CD4-positive, alpha-beta memory T cell (primary cell): ENCODE measurements around the gene CRYBB2. TPM values are rescaled to one million over a fixed set of nuclear protein-coding genes. Genes with fewer than 3 reads are reported as not detected.

Experiments used
- CTCF ChIA-PET: fragments of 350-600 bp; sonication (Branson Sonifier 250); formaldehyde crosslinking; loops from one replicate; lab custom pipeline; 2021; ENCODE audit warnings: inconsistent platforms; ENCODE audit not compliant: partially characterized antibody; lab: Charles Lee
- POLR2A ChIA-PET: fragments of 350-600 bp; sonication (Branson Sonifier 250); formaldehyde crosslinking; loops from one replicate; lab custom pipeline; 2021; ENCODE audit not compliant: partially characterized antibody; lab: Charles Lee
- DNase-seq, 5 donors: peaks; one replicate each; pipeline versions ENCODE4 v3.0.0 to v3.0.0-alpha.2; 2020 to 2022; ENCODE audit warnings: mixed read lengths in 1 of 5
- H3K27ac ChIP-seq: one replicate; pipeline ENCODE4 v1.7.0; 2013; ENCODE audit warnings: low read depth, low read length
- H3K27me3 ChIP-seq: 2 replicates; pipeline ENCODE4 v1.7.0; 2013; ENCODE audit warnings: mild to moderate bottlenecking, low read length, moderate library complexity; ENCODE audit not compliant: insufficient read depth
- H3K36me3 ChIP-seq: 2 replicates; pipeline ENCODE4 v1.7.0; 2013; ENCODE audit warnings: mild to moderate bottlenecking, low read length, moderate library complexity; ENCODE audit not compliant: insufficient read depth
- H3K4me1 ChIP-seq: 2 replicates; pipeline ENCODE4 v1.7.0; 2013; ENCODE audit warnings: mild to moderate bottlenecking, low read length, moderate library complexity; ENCODE audit not compliant: insufficient read depth
- H3K4me3 ChIP-seq, 2 donors: one replicate each; pipeline ENCODE4 v1.7.0; 2013; ENCODE audit warnings: low read length in 2 of 2, mild to moderate bottlenecking in 1 of 2
- H3K9me3 ChIP-seq, 2 donors: one replicate each; pipeline ENCODE4 v1.7.0; 2013; ENCODE audit warnings: low read length in 2 of 2, control low read depth in 1 of 2; ENCODE audit not compliant: control insufficient read depth in 1 of 2
- H3K27ac Mint-ChIP-seq, 7 donors: one replicate each; pipeline ENCODE4 v1.8.0; 2020 to 2021; ENCODE audit warnings: mixed read lengths in 7 of 7, mild to moderate bottlenecking in 6 of 7, inconsistent platforms in 3 of 7, moderate library complexity in 3 of 7
- H3K27me3 Mint-ChIP-seq, 2 donors: one replicate each; pipeline ENCODE4 v1.8.0; 2020 to 2021; ENCODE audit warnings: mixed read lengths in 2 of 2
- H3K36me3 Mint-ChIP-seq, 2 donors: one replicate each; pipeline ENCODE4 v1.8.0; 2020 to 2021; ENCODE audit warnings: mixed read lengths in 2 of 2, inconsistent platforms in 1 of 2, mild to moderate bottlenecking in 1 of 2
- H3K4me1 Mint-ChIP-seq, 4 donors: one replicate each; pipeline ENCODE4 v1.8.0; 2020 to 2021; ENCODE audit warnings: mixed read lengths in 4 of 4, mild to moderate bottlenecking in 1 of 4
- H3K4me3 Mint-ChIP-seq, 8 donors: one replicate each; pipeline ENCODE4 v1.8.0; 2020 to 2021; ENCODE audit warnings: mixed read lengths in 8 of 8, mild to moderate bottlenecking in 7 of 8, moderate library complexity in 6 of 8, inconsistent platforms in 3 of 8
- H3K9me3 Mint-ChIP-seq, 8 donors: one replicate each; pipeline ENCODE4 v1.8.0; 2020 to 2021; ENCODE audit warnings: mixed read lengths in 8 of 8, mild to moderate bottlenecking in 5 of 8, inconsistent platforms in 3 of 8, moderate library complexity in 1 of 8
- intact Hi-C: fragments of 100-400 bp; cut with micrococcal nuclease; formaldehyde crosslinking; loops from one replicate; pipeline ENCODE4 v1.15.1; 2023
- polyA plus RNA-seq, 2 donors: library from polyadenylated mRNA; unstranded; fragments of 300-500 nt; fragmentation: Illumina TruSeq; gene quantifications; one replicate each; pipeline ENCODE4 v1.2.3, GENCODE V29; 2021
- total RNA-seq, 2 experiments: library from RNA; stranded (reverse); gene quantifications; one replicate each; pipeline ENCODE4 v1.2.3, GENCODE V29; 2021

The CRYBB2 gene
- total and polyA plus RNA-seq, 4 experiments from 2014 or later, result not detected

- H3K9me3 Mint-ChIP-seq, result peaks cover 0 to under 1% (median 0%) of the 10 kb centered on the region in 8 donors
- no peak overlapping the region for H3K27ac ChIP-seq
- intact Hi-C loops, result no loop called here
- H3K27me3 ChIP-seq, result no peaks in the 10 kb centered on the region
- H3K36me3 ChIP-seq, result no peaks in the 10 kb centered on the region
- no peak for DNase-seq
- H3K4me1 Mint-ChIP-seq, result no peaks in the 10 kb centered on the region
- H3K27me3 Mint-ChIP-seq, result no peaks in the 10 kb centered on the region
- H3K4me3 Mint-ChIP-seq, result no peak overlapping the region
- H3K9me3 ChIP-seq, result no peaks in the 10 kb centered on the region
- H3K36me3 Mint-ChIP-seq, result peaks cover 0 to 4% of the 10 kb centered on the region in 2 donors
- ChIA-PET CTCF (no interaction called here), POLR2A (no interaction called here)
- no peak overlapping the region for H3K4me3 ChIP-seq
- H3K4me1 ChIP-seq, result no peaks in the 10 kb centered on the region
- no peak overlapping the region for H3K27ac Mint-ChIP-seq
Observed at GRCh38 chr22:25187469-25187868, 32.0 kb upstream of the CRYBB2 start.

DNA sequence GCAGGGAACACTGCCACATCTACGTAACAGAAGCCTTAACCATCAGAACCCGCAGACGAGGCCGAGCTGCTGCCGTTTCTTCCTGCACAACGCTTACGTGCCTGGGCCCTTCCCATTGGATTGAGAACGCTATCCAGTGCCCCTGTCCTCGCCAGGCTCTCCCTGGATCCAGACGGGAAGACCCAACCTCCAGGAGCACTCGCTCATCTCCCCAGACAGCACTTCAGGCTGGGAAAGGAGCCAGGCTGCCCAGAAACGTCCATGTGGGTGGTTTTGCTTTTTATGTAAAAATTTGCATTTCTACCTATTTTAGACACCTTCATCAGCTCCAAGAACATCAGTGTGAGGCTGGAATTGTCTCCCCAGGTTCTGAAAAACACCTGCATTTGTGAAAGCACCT, 27.0 kb upstream of the CRYBB2 start:
- no peaks in the 10 kb centered on the region for H3K36me3 ChIP-seq
- intact Hi-C loops, result no loop called here
- Mint-ChIP-seq H3K4me3 (no peak overlapping the region), H3K27ac (no peak overlapping the region), H3K36me3 (peaks cover 0 to 3% of the 10 kb centered on the region in 2 donors), H3K9me3 (peaks cover 0 to 1% (median 0%) of the 10 kb centered on the region in 8 donors), H3K27me3 (no peaks in the 10 kb centered on the region), H3K4me1 (no peaks in the 10 kb centered on the region)
- no peak overlapping the region for H3K4me3 ChIP-seq
- no peaks in the 10 kb centered on the region for H3K9me3 ChIP-seq
- ChIA-PET CTCF (interaction anchor here (1.5 to 3.2 kb wide), 2 partner anchors 10 to 12 kb away, joined by 4 to 15 read pairs; no protein-coding TSS in a partner anchor), POLR2A (no interaction called here)
- H3K27ac ChIP-seq, result no peak overlapping the region
- DNase-seq, result no peak
- H3K27me3 ChIP-seq, result no peaks in the 10 kb centered on the region
- H3K4me1 ChIP-seq, result no peaks in the 10 kb centered on the region

GRCh38 chr22:25193130-25193529, 26.3 kb upstream of the CRYBB2 start:
- Mint-ChIP-seq H3K27ac (peak overlapping the region in 2 of 7 donors; percentile 18), H3K36me3 (peaks cover 0 to 3% of the 10 kb centered on the region in 2 donors)
- POLR2A ChIA-PET, result no interaction called here

GRCh38 chr22:25193548-25193947, 25.9 kb upstream of the CRYBB2 start:
- ChIA-PET POLR2A (no interaction called here), CTCF (interaction anchor here (1.4 to 1.5 kb wide), 2 partner anchors 9 to 11 kb away, joined by 4 read pairs; no protein-coding TSS in a partner anchor)
- peaks cover 0 to 1% (median 0%) of the 10 kb centered on the region in 8 donors for H3K9me3 Mint-ChIP-seq
- no peaks in the 10 kb centered on the region for H3K4me1 Mint-ChIP-seq
- Histone ChIP-seq H3K36me3 (no peaks in the 10 kb centered on the region), H3K9me3 (no peaks in the 10 kb centered on the region), H3K4me3 (no peak overlapping the region), H3K4me1 (no peaks in the 10 kb centered on the region), H3K27me3 (no peaks in the 10 kb centered on the region), H3K27ac (no peak overlapping the region)
- peaks cover 0 to 3% of the 10 kb centered on the region in 2 donors for H3K36me3 Mint-ChIP-seq
- intact Hi-C loops, result no loop called here
- H3K4me3 Mint-ChIP-seq, result no peak overlapping the region
- H3K27me3 Mint-ChIP-seq, result no peaks in the 10 kb centered on the region
- H3K27ac Mint-ChIP-seq, result peak overlapping the region in 2 of 7 donors; percentile 18
- no peak for DNase-seq

More at GRCh38 chr22:25193130-25193529, 26.3 kb upstream of the CRYBB2 start:
- Histone ChIP-seq H3K36me3 (no peaks in the 10 kb centered on the region), H3K27me3 (no peaks in the 10 kb centered on the region), H3K4me1 (no peaks in the 10 kb centered on the region), H3K27ac (no peak overlapping the region), H3K9me3 (no peaks in the 10 kb centered on the region), H3K4me3 (no peak overlapping the region)
- H3K27me3 Mint-ChIP-seq, result no peaks in the 10 kb centered on the region
- H3K4me1 Mint-ChIP-seq, result no peaks in the 10 kb centered on the region
- CTCF ChIA-PET, result interaction anchor here (1.4 to 1.5 kb wide), 2 partner anchors 9 to 12 kb away, joined by 4 read pairs; no protein-coding TSS in a partner anchor
- DNase-seq, result no peak
- intact Hi-C loops, result no loop called here
- peaks cover 0 to 1% (median 0%) of the 10 kb centered on the region in 8 donors for H3K9me3 Mint-ChIP-seq
- H3K4me3 Mint-ChIP-seq, result no peak overlapping the region

DNA sequence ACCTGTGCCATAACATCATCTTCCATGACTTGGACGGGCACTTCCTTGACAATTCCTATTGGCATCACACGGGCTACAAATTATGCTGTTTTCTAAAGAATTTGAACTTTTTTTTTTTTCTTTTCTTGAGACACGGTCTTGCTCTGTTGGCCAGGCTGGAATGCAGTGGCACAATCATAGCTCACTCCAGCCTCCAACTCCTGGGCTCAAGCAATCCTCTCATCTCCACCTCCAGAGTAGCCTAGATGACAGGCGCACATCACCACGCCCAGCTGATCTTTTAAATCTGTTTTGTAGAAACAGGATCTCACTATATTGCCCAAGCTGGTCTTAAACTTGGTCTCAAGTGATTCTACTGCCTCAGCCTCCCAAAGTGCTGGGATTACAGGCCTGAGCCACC, 23.1 kb upstream of the CRYBB2 start:
- no peaks in the 10 kb centered on the region for H3K27me3 Mint-ChIP-seq
- no peaks in the 10 kb centered on the region for H3K9me3 ChIP-seq
- H3K4me3 ChIP-seq, result no peak overlapping the region
- H3K9me3 Mint-ChIP-seq, result peaks cover 0 to 1% (median 0%) of the 10 kb centered on the region in 8 donors
- H3K27me3 ChIP-seq, result no peaks in the 10 kb centered on the region
- CTCF ChIA-PET, result no interaction called here
- intact Hi-C loops, result no loop called here
- H3K4me1 ChIP-seq, result no peaks in the 10 kb centered on the region
- H3K36me3 ChIP-seq, result no peaks in the 10 kb centered on the region
- POLR2A ChIA-PET, result no interaction called here
- peak overlapping the region in 1 of 7 donors; percentile 23 for H3K27ac Mint-ChIP-seq
- no peak for DNase-seq
- no peak overlapping the region for H3K27ac ChIP-seq
- peaks cover 0 to 3% of the 10 kb centered on the region in 2 donors for H3K36me3 Mint-ChIP-seq
- peaks cover 0 to 2% (median 0%) of the 10 kb centered on the region in 4 donors for H3K4me1 Mint-ChIP-seq
- no peak overlapping the region for H3K4me3 Mint-ChIP-seq

- H3K4me3 Mint-ChIP-seq, result no peak overlapping the region
- no peak overlapping the region for H3K27ac Mint-ChIP-seq
- ChIA-PET POLR2A (no interaction called here), CTCF (interaction anchor here (0.7 kb wide), 1 partner anchor 47 kb away, joined by 3 read pairs; no protein-coding TSS in a partner anchor)
- Histone ChIP-seq H3K4me3 (no peak overlapping the region), H3K9me3 (no peaks in the 10 kb centered on the region), H3K4me1 (no peaks in the 10 kb centered on the region), H3K36me3 (no peaks in the 10 kb centered on the region), H3K27ac (no peak overlapping the region), H3K27me3 (no peaks in the 10 kb centered on the region)
- peaks cover 0 to 3% of the 10 kb centered on the region in 2 donors for H3K36me3 Mint-ChIP-seq
- intact Hi-C loops, result no loop called here
- H3K9me3 Mint-ChIP-seq, result peaks cover 0 to 1% (median 0%) of the 10 kb centered on the region in 8 donors
- no peak for DNase-seq
- H3K4me1 Mint-ChIP-seq, result peaks cover 0 to 3% (median under 1%) of the 10 kb centered on the region in 4 donors
- H3K27me3 Mint-ChIP-seq, result no peaks in the 10 kb centered on the region
Observed at GRCh38 chr22:25197340-25197739, 22.1 kb upstream of the CRYBB2 start.

GRCh38 chr22:25199731-25200520, 19.5 kb upstream of the CRYBB2 start, which contains the start of gene CRYBB3:
CRYBB3 (plus strand) TSS chr22:25199858; CDS start chr22:25201397, 1,539 bp downstream.
- H3K27me3 ChIP-seq, result no peaks in the 10 kb centered on the region
- H3K9me3 ChIP-seq, result no peaks in the 10 kb centered on the region
- no peaks in the 10 kb centered on the region for H3K36me3 Mint-ChIP-seq
- H3K27ac Mint-ChIP-seq, result peak within 1 kb of the TSS in 1 of 7 donors; percentile 18
- H3K27ac ChIP-seq, result no peak within 1 kb of the TSS
- no peak within 1 kb of the TSS for H3K4me3 Mint-ChIP-seq
- CTCF ChIA-PET, result interaction anchor here (1.2 kb wide), 1 partner anchor 9 kb away, joined by 3 read pairs; no protein-coding TSS in a partner anchor
- POLR2A ChIA-PET, result no interaction called here
- H3K36me3 ChIP-seq, result no peaks in the 10 kb centered on the region
- DNase-seq, result no peak
- no peaks in the 10 kb centered on the region for H3K9me3 Mint-ChIP-seq
- peaks cover 0 to 3% (median under 1%) of the 10 kb centered on the region in 4 donors for H3K4me1 Mint-ChIP-seq
- intact Hi-C loops, result loop anchor here (2.0 to 10.0 kb wide), 2 partner anchors 71 to 135 kb away; no protein-coding TSS in a partner anchor
- H3K4me3 ChIP-seq, result no peak within 1 kb of the TSS
- H3K4me1 ChIP-seq, result no peaks in the 10 kb centered on the region
- no peaks in the 10 kb centered on the region for H3K27me3 Mint-ChIP-seq
